Measurements from ENCODE around the gene BBS9. TPM values are rescaled to one million over a fixed set of nuclear protein-coding genes. Genes with fewer than 3 reads are reported as not detected.

BBS9 gene
- total and polyA plus RNA-seq, 9 of the 15 experiments (the other 6 are each of a cell fraction or from before 2014, with no cell fraction given), result 0.77 to 3.3 (median 2.4) TPM

DNA sequence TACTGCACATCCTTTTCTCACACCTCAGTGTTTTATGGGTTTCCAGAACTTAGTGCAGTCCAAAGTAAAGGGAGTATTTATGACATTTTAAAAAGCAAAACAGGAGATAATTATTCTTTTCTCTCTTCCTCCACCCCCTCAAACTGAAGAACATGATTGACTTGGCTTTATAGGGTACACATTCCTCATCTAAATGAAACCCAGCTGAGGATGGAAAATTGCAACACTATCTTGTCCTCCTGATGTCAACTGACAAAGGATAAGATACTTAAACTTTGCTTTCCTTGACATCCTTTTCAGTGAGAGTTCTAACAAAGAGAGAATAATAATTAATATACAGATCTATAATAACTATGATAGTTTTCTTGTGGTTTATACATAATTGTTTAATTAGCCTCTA is 299.1 kb downstream of the BBS9 start (continued):
- TF ChIP-seq SNRNP70 (optimal IDR thresholded peaks at IDR 0.05; ENCODE audit: low read depth, low read length) (no peak), KDM2B (CRISPR knock-in tag; IDR thresholded peaks at IDR 0.05) (no peak), TAF1 (IDR thresholded peaks at IDR 0.05; ENCODE audit: control insufficient read depth, extremely low read depth, insufficient read depth, low read length, severe bottlenecking) (no peak)

DNA sequence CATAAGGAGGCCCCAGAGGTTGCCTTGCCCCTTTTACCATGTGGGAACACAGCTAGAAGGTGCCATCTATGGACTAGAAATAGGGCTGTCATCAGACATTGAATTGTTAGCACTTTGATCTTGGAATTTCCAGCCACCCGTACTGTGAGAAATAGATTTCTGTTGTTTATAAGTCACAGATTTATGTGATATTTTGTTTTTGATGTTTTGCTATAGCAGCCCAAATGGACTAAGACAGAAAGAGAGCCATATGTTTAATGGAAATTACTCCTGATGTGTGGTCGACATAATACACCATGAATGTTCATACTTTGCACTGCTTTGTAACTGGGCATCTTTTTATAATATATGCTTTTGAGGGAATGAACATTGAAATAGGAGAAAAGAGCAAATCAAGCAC is 302.2 kb downstream of the BBS9 start:
- no TSS peak for BruUV-seq (replicated peaks)
- Histone ChIP-seq H3K4me1 (replicated peaks in 1 of 2; ENCODE audit: control insufficient read depth in 2 of 2, insufficient read depth in 2 of 2, low read length in 2 of 2) (no peaks in the 10 kb centered on the region), H3K9me3 (replicated peaks; ENCODE audit: control insufficient read depth, insufficient read depth, low read depth, low read length) (no peaks in the 10 kb centered on the region), H3K9ac (ENCODE audit: insufficient read depth in 1 of 2, low read depth in 2 of 2, low read length in 2 of 2) (no peak overlapping the region), H3K4me3 (no peak overlapping the region), H3K9me1 (ENCODE audit: control insufficient read depth, insufficient read depth, low read length) (no peaks in the 10 kb centered on the region), H3K27ac (ENCODE audit: extremely low read depth, low read depth, low read length) (no peak overlapping the region), H3K79me2 (ENCODE audit: control insufficient read depth, insufficient read depth, low read length) (no peaks in the 10 kb centered on the region), H2AFZ (ENCODE audit: low read depth, low read length) (no peak overlapping the region), H3K36me3 (ENCODE audit: control insufficient read depth, insufficient read depth, low read length) (no peaks in the 10 kb centered on the region), H3K27me3 (ENCODE audit: control insufficient read depth in 2 of 2, insufficient read depth in 2 of 2, low read length in 2 of 2) (no peaks in the 10 kb centered on the region), H4K20me1 (replicated peaks; ENCODE audit: control insufficient read depth, insufficient read depth, low read length) (no peaks in the 10 kb centered on the region), H3K4me2 (ENCODE audit: insufficient read depth, low read length) (no peak overlapping the region)
- WGBS (ENCODE audit: insufficient coverage, low coverage, missing lambda C conversion rate), result 6% methylated on average over 2 of the region's 2 CpGs
- FAIRE-seq (no peak), DNase-seq (ENCODE audit: extremely low read depth in 1 of 4, low spot score in 3 of 4) (no peak), ATAC-seq (no peak)
- CTCF ChIA-PET (ENCODE audit: low intra/inter-chr PET ratio), result no interaction called here
- intact Hi-C loops (cut with micrococcal nuclease) (no loop called here), in situ Hi-C loops (cut with MboI) (no loop called here)
- TF ChIP-seq ZNF584 (CRISPR knock-in tag; IDR thresholded peaks at IDR 0.05; ENCODE audit: low read depth) (no peak), U2AF1 (optimal IDR thresholded peaks at IDR 0.05; ENCODE audit: low read depth, low read length) (no peak), RFX1 (IDR thresholded peaks at IDR 0.05) (no peak)
- TF ChIP-seq, protein P1, sequence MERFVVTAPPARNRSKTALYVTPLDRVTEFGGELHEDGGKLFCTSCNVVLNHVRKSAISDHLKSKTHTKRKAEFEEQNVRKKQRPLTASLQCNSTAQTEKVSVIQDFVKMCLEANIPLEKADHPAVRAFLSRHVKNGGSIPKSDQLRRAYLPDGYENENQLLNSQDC (CRISPR knock-in tag; IDR thresholded peaks at IDR 0.05), result no peak
- POLR2A ChIA-PET, result no interaction called here

Measured in K562 (cell line).